A673 (cell line): ENCODE measurements around the gene TCERG1L.

Experiments used
- CTCF ChIP-seq: fragments of 300-800, 200-600 bp; sonication (generic); conservative IDR thresholded peaks from 2 replicates; pipeline ENCODE4 v1.5.1; 2017; ENCODE audit warnings: low read depth, mild to moderate bottlenecking, antibody characterized with exemption, low read length, moderate library complexity, mixed read lengths
- EZH2 ChIP-seq: fragments of 200-600 bp; sonication (generic); IDR thresholded peaks from 2 replicates; pipeline ENCODE4 v1.6.1; 2017; ENCODE audit warnings: borderline replicate concordance, low read depth, mild to moderate bottlenecking, mixed read lengths, antibody characterized with exemption, low read length; ENCODE audit not compliant: poor library complexity, severe bottlenecking

GRCh38 chr10:131195116-131195515 is 116.4 kb downstream of the TCERG1L start:
- no peak for TF ChIP-seq CTCF
- TF ChIP-seq EZH2, result no peak
